Suprapubic skin (tissue), 4 donors: Measurements from ENCODE around the gene POLR1E. TPM values are rescaled to one million over a fixed set of nuclear protein-coding genes. Genes with fewer than 3 reads are reported as not detected.

Source experiments
- DNase-seq, 2 donors: peaks; one replicate each; pipeline ENCODE4 v3.0.0-alpha.2; 2019; ENCODE audit warnings: low spot score in 2 of 2
- H3K27ac ChIP-seq: fragments of 200-600 bp; sonication (generic); one replicate; pipeline ENCODE4 v1.5.1; 2019
- H3K27me3 ChIP-seq: fragments of 200-600 bp; sonication (generic); one replicate; pipeline ENCODE4 v1.5.1; 2019
- H3K36me3 ChIP-seq: fragments of 200-600 bp; sonication (generic); one replicate; pipeline ENCODE4 v1.5.1; 2019
- H3K4me1 ChIP-seq: fragments of 200-600 bp; sonication (generic); one replicate; pipeline ENCODE4 v1.5.1; 2019
- H3K4me3 ChIP-seq: fragments of 200-600 bp; sonication (generic); one replicate; pipeline ENCODE4 v1.5.1; 2019; ENCODE audit warnings: mild to moderate bottlenecking
- H3K9me3 ChIP-seq: fragments of 200-600 bp; sonication (generic); one replicate; pipeline ENCODE4 v1.5.1; 2019
- EP300 ChIP-seq: sonication (generic); formaldehyde crosslinking; IDR thresholded peaks from one replicate; pipeline ENCODE4 v1.6.1; 2017; ENCODE audit warnings: antibody characterized with exemption
- POLR2A ChIP-seq, 2 donors: fragments of 450-650 bp; IDR thresholded peaks; one replicate each; pipeline ENCODE4 v1.6.1; 2017; ENCODE audit warnings: antibody characterized with exemption in 2 of 2, mild to moderate bottlenecking in 2 of 2, moderate library complexity in 2 of 2
- POLR2AphosphoS5 ChIP-seq, 3 donors: sonication (generic); formaldehyde crosslinking; IDR thresholded peaks; one replicate each; pipeline ENCODE4 v1.6.1; 2017; ENCODE audit warnings: antibody characterized with exemption in 3 of 3
- WGBS: methylation state at CpG from one replicate; pipeline ENCODE4 v1.1.5; 2018; 5-methylcytosine and 5-hydroxymethylcytosine counted together
- total RNA-seq, 4 donors: library from RNA; depleted of rRNA; stranded (reverse); fragments of >200 nt; gene quantifications; one replicate each; pipeline ENCODE4 v1.1.0, GENCODE V29; 2016
- TF ChIP-seq, protein P1 (sequence below), 2 donors: fragments of 200-600 bp in 1 of 2; fragments of 450-650 bp in 1 of 2; sonication (generic) in 1 of 2; IDR thresholded peaks; one replicate each; pipeline ENCODE4 v1.5.1; 2016 to 2019; ENCODE audit warnings: antibody characterized with exemption in 2 of 2, mild to moderate bottlenecking in 1 of 2, moderate library complexity in 1 of 2

The POLR1E gene
- total RNA-seq, 4 donors from 2014 or later, result 15.7 to 26.3 (median 24.0) TPM

DNA sequence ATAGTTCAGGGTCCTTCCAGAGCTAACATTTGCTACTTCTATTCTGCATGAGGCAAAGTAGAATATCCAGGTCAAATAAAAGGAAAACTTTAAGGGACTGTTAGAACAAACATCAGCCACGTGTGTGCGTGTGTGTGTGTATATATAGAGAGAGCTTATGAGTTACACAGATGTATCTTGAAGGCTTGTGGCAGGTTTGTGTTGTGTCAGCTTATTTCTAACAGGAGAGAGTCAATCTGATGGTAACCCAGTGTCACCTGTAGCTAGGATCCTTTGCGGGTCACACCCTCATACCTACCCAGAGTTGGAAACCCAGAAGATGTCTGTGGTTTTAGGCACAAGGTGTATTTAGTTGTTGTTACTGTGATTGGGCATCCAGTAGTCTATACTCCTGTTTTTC, 12.7 kb downstream of the POLR1E start:
- H3K9me3 ChIP-seq, result no peaks in the 10 kb centered on the region
- TF ChIP-seq EP300 (no peak), POLR2A (IDR thresholded peaks at IDR 0.05) (no peak), POLR2AphosphoS5 (IDR thresholded peaks at IDR 0.05) (no peak)
- TF ChIP-seq, protein P1, sequence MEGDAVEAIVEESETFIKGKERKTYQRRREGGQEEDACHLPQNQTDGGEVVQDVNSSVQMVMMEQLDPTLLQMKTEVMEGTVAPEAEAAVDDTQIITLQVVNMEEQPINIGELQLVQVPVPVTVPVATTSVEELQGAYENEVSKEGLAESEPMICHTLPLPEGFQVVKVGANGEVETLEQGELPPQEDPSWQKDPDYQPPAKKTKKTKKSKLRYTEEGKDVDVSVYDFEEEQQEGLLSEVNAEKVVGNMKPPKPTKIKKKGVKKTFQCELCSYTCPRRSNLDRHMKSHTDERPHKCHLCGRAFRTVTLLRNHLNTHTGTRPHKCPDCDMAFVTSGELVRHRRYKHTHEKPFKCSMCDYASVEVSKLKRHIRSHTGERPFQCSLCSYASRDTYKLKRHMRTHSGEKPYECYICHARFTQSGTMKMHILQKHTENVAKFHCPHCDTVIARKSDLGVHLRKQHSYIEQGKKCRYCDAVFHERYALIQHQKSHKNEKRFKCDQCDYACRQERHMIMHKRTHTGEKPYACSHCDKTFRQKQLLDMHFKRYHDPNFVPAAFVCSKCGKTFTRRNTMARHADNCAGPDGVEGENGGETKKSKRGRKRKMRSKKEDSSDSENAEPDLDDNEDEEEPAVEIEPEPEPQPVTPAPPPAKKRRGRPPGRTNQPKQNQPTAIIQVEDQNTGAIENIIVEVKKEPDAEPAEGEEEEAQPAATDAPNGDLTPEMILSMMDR (IDR thresholded peaks at IDR 0.05), result no peak
- no peak for DNase-seq
- no peak overlapping the region for H3K4me3 ChIP-seq
- peaks cover 90% of the 10 kb centered on the region for H3K36me3 ChIP-seq
- no peak overlapping the region for H3K27ac ChIP-seq
- no peaks in the 10 kb centered on the region for H3K4me1 ChIP-seq
- 54% methylated on average over 3 of the region's 3 CpGs for WGBS
- H3K27me3 ChIP-seq, result no peaks in the 10 kb centered on the region

- Histone ChIP-seq H3K4me1 (no peaks in the 10 kb centered on the region), H3K4me3 (no peak overlapping the region), H3K27me3 (no peaks in the 10 kb centered on the region), H3K27ac (no peak overlapping the region), H3K36me3 (peaks cover 89% of the 10 kb centered on the region), H3K9me3 (no peaks in the 10 kb centered on the region)
- DNase-seq, result no peak
- 81% methylated on average over 6 of the region's 6 CpGs for WGBS
- TF ChIP-seq POLR2A (IDR thresholded peaks at IDR 0.05) (no peak), EP300 (no peak), POLR2AphosphoS5 (IDR thresholded peaks at IDR 0.05) (no peak)
- TF ChIP-seq, protein P1 (IDR thresholded peaks at IDR 0.05), result no peak
These were observed 13.5 kb downstream of the POLR1E start for GRCh38 chr9:37499297-37499696.

- DNase-seq, result no peak
- Histone ChIP-seq H3K27me3 (no peaks in the 10 kb centered on the region), H3K4me3 (no peak overlapping the region), H3K4me1 (no peaks in the 10 kb centered on the region), H3K9me3 (no peaks in the 10 kb centered on the region), H3K27ac (no peak overlapping the region), H3K36me3 (peaks cover 76% of the 10 kb centered on the region)
- 58% methylated on average over 2 of the region's 2 CpGs for WGBS
- TF ChIP-seq POLR2AphosphoS5 (IDR thresholded peaks at IDR 0.05) (no peak), EP300 (no peak), POLR2A (IDR thresholded peaks at IDR 0.05) (no peak)
- TF ChIP-seq, protein P1 (IDR thresholded peaks at IDR 0.05), result no peak
These were observed 16.3 kb downstream of the POLR1E start for GRCh38 chr9:37501957-37502596.

DNA sequence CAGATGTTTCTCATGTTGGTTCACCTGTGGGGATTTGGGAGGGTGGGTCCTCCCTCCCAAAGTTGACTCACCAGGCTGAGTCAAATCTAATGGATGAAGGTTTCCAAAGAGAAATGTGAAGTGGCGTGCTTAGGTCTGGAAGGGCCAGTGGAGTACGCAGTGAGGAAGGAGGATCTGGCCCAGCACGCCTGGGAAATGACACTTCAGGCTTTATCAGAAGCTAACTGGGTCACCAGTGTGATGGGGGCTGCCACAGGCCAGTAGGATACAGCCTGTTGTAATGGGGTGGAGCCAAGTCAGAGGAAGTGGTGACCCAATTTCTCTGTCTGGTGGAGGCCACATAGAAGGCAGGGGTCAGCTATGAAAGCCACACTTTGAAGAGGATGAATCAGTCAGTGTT, 18.0 kb downstream of the POLR1E start:
- no peak for DNase-seq
- no peaks in the 10 kb centered on the region for H3K27me3 ChIP-seq
- TF ChIP-seq POLR2A (IDR thresholded peaks at IDR 0.05) (no peak), EP300 (no peak), POLR2AphosphoS5 (IDR thresholded peaks at IDR 0.05) (no peak)
- TF ChIP-seq, protein P1 (IDR thresholded peaks at IDR 0.05), result no peak
- no peak overlapping the region for H3K27ac ChIP-seq
- no peaks in the 10 kb centered on the region for H3K9me3 ChIP-seq
- WGBS, result 100% methylated on average over 3 of the region's 3 CpGs
- no peaks in the 10 kb centered on the region for H3K4me1 ChIP-seq
- H3K4me3 ChIP-seq, result no peak overlapping the region
- H3K36me3 ChIP-seq, result peaks cover 75% of the 10 kb centered on the region

GRCh38 chr9:37504605-37505004, 18.9 kb downstream of the POLR1E start:
- Histone ChIP-seq H3K4me3 (no peak overlapping the region), H3K36me3 (peaks cover 68% of the 10 kb centered on the region), H3K27ac (no peak overlapping the region), H3K27me3 (no peaks in the 10 kb centered on the region), H3K9me3 (no peaks in the 10 kb centered on the region), H3K4me1 (no peaks in the 10 kb centered on the region)
- TF ChIP-seq POLR2A (IDR thresholded peaks at IDR 0.05) (no peak), EP300 (no peak), POLR2AphosphoS5 (IDR thresholded peaks at IDR 0.05) (no peak)
- TF ChIP-seq, protein P1 (IDR thresholded peaks at IDR 0.05), result no peak
- DNase-seq, result no peak
- whole genome bisulfite sequencing, result 92% methylated on average over 5 of the region's 5 CpGs
